ENCODE measurements around the gene RAB11FIP3. TPM values are rescaled to one million over a fixed set of nuclear protein-coding genes. Genes with fewer than 3 reads are reported as not detected.

Gene RAB11FIP3
- total and polyA plus RNA-seq, 2 of the 13 experiments (the other 11 are each of a cell fraction or from before 2014, with no cell fraction given) = 34.3 to 57.6 TPM

GRCh38 chr16:425082-425718, at the start of gene RAB11FIP3 (continued):
- TF ChIP-seq ARNT2 (CRISPR knock-in tag; IDR thresholded peaks at IDR 0.05; ENCODE audit: low read depth) (no peak; the same call in 1 of the 2 replicates), KDM4B (CRISPR knock-in tag; IDR thresholded peaks at IDR 0.05) (0 out of 2 replicates have a peak, but pooled peaks have one; percentile 19), JUN (CRISPR knock-in tag; IDR thresholded peaks at IDR 0.05) (no peak), MYNN (CRISPR knock-in tag; IDR thresholded peaks at IDR 0.05; ENCODE audit: low read depth) (no peak), ZNF142 (CRISPR knock-in tag; IDR thresholded peaks at IDR 0.05) (peak; percentile 89), ZNF12 (CRISPR knock-in tag; IDR thresholded peaks at IDR 0.05) (no peak), ZNF329 (CRISPR knock-in tag; IDR thresholded peaks at IDR 0.05; ENCODE audit: low read depth) (no peak; the same call in 1 of the 2 replicates), DBP (CRISPR knock-in tag; IDR thresholded peaks at IDR 0.05; ENCODE audit: not compliant biosample characterization) (no peak), EZH2 (conservative IDR thresholded peaks at IDR 0.05; ENCODE audit: low read depth, low read length) (no peak), FIP1L1 (IDR thresholded peaks at IDR 0.05; ENCODE audit: borderline replicate concordance, insufficient read depth, low read depth, low read length) (no peak), IRF1 (CRISPR knock-in tag; IDR thresholded peaks at IDR 0.05; ENCODE audit: low read depth) (no peak), SRY (CRISPR knock-in tag; IDR thresholded peaks at IDR 0.05) (peak; percentile 44; the same call in 1 of the 2 replicates), ZNF276 (CRISPR knock-in tag; IDR thresholded peaks at IDR 0.05; ENCODE audit: low read depth) (no peak), RELA (CRISPR knock-in tag; IDR thresholded peaks at IDR 0.05) (no peak), THAP11 (CRISPR knock-in tag; IDR thresholded peaks at IDR 0.05) (peak; percentile 57), NR0B2 (CRISPR knock-in tag; IDR thresholded peaks at IDR 0.05) (peak; percentile 86), ZBTB33 (CRISPR knock-in tag; IDR thresholded peaks at IDR 0.05) (peak; percentile 12; the same call in 1 of the 2 replicates)
